Stimulated activated CD4-positive, alpha-beta T cell treated with anti-CD3 and anti-CD28 coated beads, Interleukin-2, amount 100 ng/mL, for 48 hours (primary cell): ENCODE data around the gene CIDEA.
"Not testable (repeated sequence)": the region's sequence is repeated elsewhere in the genome, so short reads cannot be mapped to it uniquely, and the experiment has no call there.

Experiments
- DNase-seq, 2 donors: peaks; one replicate each; pipeline ENCODE4 v3.0.0-alpha.2; 2020

CIDEA gene

GRCh38 chr18:12239431-12239830, 14.7 kb upstream of the CIDEA start:
- no peak for DNase-seq

GRCh38 chr18:12242658-12243260, 11.4 kb upstream of the CIDEA start:
- DNase-seq, result no peak

GRCh38 chr18:12243272-12243671, 10.9 kb upstream of the CIDEA start:
- not testable (repeated sequence) for DNase-seq

GRCh38 chr18:12245793-12246135, 8.4 kb upstream of the CIDEA start:
- no peak for DNase-seq

GRCh38 chr18:12246849-12247808, 7.0 kb upstream of the CIDEA start:
- DNase-seq, result no peak

GRCh38 chr18:12247946-12248345, 6.2 kb upstream of the CIDEA start:
- no peak for DNase-seq

GRCh38 chr18:12248926-12249720, 5.0 kb upstream of the CIDEA start:
- DNase-seq, result no peak

- no peak for DNase-seq
These were observed 2.9 kb upstream of the CIDEA start for GRCh38 chr18:12251311-12251710.

- no peak for DNase-seq
These were observed 2.1 kb upstream of the CIDEA start for GRCh38 chr18:12252061-12252460.

GRCh38 chr18:12253027-12253426, 1.1 kb upstream of the CIDEA start:
- no peak for DNase-seq

GRCh38 chr18:12253663-12254135, 462 bp upstream of the CIDEA start:
- DNase-seq, result no peak

- DNase-seq, result no peak
These were observed 805 bp downstream of the CIDEA start for GRCh38 chr18:12254820-12255511.

GRCh38 chr18:12255626-12256026, 1.5 kb downstream of the CIDEA start:
- DNase-seq, result no peak

- no peak for DNase-seq
These were observed 2.8 kb downstream of the CIDEA start for GRCh38 chr18:12256951-12257350.

GRCh38 chr18:12257996-12258718, 4.0 kb downstream of the CIDEA start:
- no peak for DNase-seq

- no peak for DNase-seq
These were observed 4.9 kb downstream of the CIDEA start for GRCh38 chr18:12258719-12259705.

- no peak for DNase-seq
These were observed 8.6 kb downstream of the CIDEA start for GRCh38 chr18:12262748-12263147.

GRCh38 chr18:12264864-12265263, 10.7 kb downstream of the CIDEA start:
- DNase-seq, result no peak

GRCh38 chr18:12271376-12272235, 17.4 kb downstream of the CIDEA start:
- peak; percentile 56 to 63 for DNase-seq

GRCh38 chr18:12274793-12275192, 20.6 kb downstream of the CIDEA start:
- DNase-seq, result no peak
